ENCODE results near the gene LIM2. TPM values are rescaled to one million over a fixed set of nuclear protein-coding genes. Genes with fewer than 3 reads are reported as not detected.

The LIM2 gene
- total and polyA plus RNA-seq, 2 experiments from 2014 or later = not detected

DNA sequence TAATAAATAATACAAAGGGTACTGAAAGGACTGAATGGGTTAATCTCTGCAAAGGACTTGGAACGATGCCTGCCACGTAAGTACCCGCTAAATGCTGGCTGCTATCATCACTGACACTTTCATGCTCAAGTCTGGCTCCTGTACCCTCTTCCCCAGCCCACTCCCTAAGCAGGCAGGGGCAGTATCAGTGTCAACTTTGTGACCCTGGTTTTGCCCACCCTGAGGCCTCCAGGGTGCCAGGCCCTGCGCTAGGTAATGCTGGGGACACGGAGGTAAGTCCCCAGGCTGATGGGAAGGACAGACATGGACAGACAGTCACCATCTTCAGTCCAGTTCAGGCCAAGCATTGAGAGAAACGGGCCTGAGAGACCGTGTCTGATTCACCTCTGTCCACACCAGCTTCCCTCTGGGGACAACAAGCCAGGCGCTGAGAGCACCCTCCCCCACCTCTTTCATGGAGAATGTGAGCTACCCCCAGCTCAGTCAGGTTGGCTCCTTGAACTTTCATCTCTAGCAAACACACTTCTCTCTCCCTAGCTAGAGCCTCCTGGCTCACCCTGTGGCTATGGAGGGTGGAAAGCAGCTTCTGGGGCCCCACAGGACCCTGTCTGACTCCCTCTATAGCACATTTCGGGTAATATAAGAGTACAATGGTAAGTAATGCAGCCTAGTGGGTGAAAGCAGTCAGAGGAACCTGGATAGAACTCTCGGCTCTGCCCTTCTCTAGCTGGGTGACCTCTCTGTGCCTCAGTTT lies 22.4 kb downstream of the LIM2 start:
- H3K4me1 Mint-ChIP-seq = peaks cover 25% of the 10 kb centered on the region
- no peaks in the 10 kb centered on the region; the same call in 1 of the 2 replicates for H3F3A ChIP-seq (replicated peaks; ENCODE audit: low read depth)
- peaks cover 15% of the 10 kb centered on the region for H3K27me3 Mint-ChIP-seq (ENCODE audit: insufficient read depth, low read depth, poor library complexity)
- H3K27ac Mint-ChIP-seq = peak overlapping the region; percentile 87
- H2AFZ ChIP-seq = peak overlapping the region; percentile 94; the same call in 1 of the 2 replicates
- DNase-seq (ENCODE audit: low spot score) (peak; percentile 39), ATAC-seq (no peak)
- no peaks in the 10 kb centered on the region for H4K20me1 ChIP-seq (replicated peaks; ENCODE audit: insufficient read depth)
- no peaks in the 10 kb centered on the region for H3K9me2 ChIP-seq (ENCODE audit: insufficient read depth)
- TF ChIP-seq, protein P1, sequence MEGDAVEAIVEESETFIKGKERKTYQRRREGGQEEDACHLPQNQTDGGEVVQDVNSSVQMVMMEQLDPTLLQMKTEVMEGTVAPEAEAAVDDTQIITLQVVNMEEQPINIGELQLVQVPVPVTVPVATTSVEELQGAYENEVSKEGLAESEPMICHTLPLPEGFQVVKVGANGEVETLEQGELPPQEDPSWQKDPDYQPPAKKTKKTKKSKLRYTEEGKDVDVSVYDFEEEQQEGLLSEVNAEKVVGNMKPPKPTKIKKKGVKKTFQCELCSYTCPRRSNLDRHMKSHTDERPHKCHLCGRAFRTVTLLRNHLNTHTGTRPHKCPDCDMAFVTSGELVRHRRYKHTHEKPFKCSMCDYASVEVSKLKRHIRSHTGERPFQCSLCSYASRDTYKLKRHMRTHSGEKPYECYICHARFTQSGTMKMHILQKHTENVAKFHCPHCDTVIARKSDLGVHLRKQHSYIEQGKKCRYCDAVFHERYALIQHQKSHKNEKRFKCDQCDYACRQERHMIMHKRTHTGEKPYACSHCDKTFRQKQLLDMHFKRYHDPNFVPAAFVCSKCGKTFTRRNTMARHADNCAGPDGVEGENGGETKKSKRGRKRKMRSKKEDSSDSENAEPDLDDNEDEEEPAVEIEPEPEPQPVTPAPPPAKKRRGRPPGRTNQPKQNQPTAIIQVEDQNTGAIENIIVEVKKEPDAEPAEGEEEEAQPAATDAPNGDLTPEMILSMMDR (conservative IDR thresholded peaks at IDR 0.05; ENCODE audit: low read depth in 2 of 2) = no peak
- TF ChIP-seq ZNF114 (CRISPR knock-in tag; IDR thresholded peaks at IDR 0.05) (no peak), EZH2 (IDR thresholded peaks at IDR 0.05; ENCODE audit: low read depth, unreplicated experiment) (no peak), NANOG (IDR thresholded peaks at IDR 0.05; ENCODE audit: borderline replicate concordance) (no peak), STAT1 (IDR thresholded peaks at IDR 0.05; ENCODE audit: unreplicated experiment) (no peak), POLR2AphosphoS5 (IDR thresholded peaks at IDR 0.05; ENCODE audit: low read depth) (no peak), ZNF331 (CRISPR knock-in tag; IDR thresholded peaks at IDR 0.05; ENCODE audit: low read depth) (no peak), EZH2phosphoT487 (IDR thresholded peaks at IDR 0.05; ENCODE audit: unreplicated experiment) (no peak), JUNB (IDR thresholded peaks at IDR 0.05; ENCODE audit: unreplicated experiment) (no peak), CREB1 (CRISPR knock-in tag; IDR thresholded peaks at IDR 0.05; ENCODE audit: low read depth) (no peak)
- TF ChIP-seq, protein P2, sequence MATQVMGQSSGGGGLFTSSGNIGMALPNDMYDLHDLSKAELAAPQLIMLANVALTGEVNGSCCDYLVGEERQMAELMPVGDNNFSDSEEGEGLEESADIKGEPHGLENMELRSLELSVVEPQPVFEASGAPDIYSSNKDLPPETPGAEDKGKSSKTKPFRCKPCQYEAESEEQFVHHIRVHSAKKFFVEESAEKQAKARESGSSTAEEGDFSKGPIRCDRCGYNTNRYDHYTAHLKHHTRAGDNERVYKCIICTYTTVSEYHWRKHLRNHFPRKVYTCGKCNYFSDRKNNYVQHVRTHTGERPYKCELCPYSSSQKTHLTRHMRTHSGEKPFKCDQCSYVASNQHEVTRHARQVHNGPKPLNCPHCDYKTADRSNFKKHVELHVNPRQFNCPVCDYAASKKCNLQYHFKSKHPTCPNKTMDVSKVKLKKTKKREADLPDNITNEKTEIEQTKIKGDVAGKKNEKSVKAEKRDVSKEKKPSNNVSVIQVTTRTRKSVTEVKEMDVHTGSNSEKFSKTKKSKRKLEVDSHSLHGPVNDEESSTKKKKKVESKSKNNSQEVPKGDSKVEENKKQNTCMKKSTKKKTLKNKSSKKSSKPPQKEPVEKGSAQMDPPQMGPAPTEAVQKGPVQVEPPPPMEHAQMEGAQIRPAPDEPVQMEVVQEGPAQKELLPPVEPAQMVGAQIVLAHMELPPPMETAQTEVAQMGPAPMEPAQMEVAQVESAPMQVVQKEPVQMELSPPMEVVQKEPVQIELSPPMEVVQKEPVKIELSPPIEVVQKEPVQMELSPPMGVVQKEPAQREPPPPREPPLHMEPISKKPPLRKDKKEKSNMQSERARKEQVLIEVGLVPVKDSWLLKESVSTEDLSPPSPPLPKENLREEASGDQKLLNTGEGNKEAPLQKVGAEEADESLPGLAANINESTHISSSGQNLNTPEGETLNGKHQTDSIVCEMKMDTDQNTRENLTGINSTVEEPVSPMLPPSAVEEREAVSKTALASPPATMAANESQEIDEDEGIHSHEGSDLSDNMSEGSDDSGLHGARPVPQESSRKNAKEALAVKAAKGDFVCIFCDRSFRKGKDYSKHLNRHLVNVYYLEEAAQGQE (IDR thresholded peaks at IDR 0.05; ENCODE audit: unreplicated experiment) = no peak
- TF ChIP-seq, protein P3, sequence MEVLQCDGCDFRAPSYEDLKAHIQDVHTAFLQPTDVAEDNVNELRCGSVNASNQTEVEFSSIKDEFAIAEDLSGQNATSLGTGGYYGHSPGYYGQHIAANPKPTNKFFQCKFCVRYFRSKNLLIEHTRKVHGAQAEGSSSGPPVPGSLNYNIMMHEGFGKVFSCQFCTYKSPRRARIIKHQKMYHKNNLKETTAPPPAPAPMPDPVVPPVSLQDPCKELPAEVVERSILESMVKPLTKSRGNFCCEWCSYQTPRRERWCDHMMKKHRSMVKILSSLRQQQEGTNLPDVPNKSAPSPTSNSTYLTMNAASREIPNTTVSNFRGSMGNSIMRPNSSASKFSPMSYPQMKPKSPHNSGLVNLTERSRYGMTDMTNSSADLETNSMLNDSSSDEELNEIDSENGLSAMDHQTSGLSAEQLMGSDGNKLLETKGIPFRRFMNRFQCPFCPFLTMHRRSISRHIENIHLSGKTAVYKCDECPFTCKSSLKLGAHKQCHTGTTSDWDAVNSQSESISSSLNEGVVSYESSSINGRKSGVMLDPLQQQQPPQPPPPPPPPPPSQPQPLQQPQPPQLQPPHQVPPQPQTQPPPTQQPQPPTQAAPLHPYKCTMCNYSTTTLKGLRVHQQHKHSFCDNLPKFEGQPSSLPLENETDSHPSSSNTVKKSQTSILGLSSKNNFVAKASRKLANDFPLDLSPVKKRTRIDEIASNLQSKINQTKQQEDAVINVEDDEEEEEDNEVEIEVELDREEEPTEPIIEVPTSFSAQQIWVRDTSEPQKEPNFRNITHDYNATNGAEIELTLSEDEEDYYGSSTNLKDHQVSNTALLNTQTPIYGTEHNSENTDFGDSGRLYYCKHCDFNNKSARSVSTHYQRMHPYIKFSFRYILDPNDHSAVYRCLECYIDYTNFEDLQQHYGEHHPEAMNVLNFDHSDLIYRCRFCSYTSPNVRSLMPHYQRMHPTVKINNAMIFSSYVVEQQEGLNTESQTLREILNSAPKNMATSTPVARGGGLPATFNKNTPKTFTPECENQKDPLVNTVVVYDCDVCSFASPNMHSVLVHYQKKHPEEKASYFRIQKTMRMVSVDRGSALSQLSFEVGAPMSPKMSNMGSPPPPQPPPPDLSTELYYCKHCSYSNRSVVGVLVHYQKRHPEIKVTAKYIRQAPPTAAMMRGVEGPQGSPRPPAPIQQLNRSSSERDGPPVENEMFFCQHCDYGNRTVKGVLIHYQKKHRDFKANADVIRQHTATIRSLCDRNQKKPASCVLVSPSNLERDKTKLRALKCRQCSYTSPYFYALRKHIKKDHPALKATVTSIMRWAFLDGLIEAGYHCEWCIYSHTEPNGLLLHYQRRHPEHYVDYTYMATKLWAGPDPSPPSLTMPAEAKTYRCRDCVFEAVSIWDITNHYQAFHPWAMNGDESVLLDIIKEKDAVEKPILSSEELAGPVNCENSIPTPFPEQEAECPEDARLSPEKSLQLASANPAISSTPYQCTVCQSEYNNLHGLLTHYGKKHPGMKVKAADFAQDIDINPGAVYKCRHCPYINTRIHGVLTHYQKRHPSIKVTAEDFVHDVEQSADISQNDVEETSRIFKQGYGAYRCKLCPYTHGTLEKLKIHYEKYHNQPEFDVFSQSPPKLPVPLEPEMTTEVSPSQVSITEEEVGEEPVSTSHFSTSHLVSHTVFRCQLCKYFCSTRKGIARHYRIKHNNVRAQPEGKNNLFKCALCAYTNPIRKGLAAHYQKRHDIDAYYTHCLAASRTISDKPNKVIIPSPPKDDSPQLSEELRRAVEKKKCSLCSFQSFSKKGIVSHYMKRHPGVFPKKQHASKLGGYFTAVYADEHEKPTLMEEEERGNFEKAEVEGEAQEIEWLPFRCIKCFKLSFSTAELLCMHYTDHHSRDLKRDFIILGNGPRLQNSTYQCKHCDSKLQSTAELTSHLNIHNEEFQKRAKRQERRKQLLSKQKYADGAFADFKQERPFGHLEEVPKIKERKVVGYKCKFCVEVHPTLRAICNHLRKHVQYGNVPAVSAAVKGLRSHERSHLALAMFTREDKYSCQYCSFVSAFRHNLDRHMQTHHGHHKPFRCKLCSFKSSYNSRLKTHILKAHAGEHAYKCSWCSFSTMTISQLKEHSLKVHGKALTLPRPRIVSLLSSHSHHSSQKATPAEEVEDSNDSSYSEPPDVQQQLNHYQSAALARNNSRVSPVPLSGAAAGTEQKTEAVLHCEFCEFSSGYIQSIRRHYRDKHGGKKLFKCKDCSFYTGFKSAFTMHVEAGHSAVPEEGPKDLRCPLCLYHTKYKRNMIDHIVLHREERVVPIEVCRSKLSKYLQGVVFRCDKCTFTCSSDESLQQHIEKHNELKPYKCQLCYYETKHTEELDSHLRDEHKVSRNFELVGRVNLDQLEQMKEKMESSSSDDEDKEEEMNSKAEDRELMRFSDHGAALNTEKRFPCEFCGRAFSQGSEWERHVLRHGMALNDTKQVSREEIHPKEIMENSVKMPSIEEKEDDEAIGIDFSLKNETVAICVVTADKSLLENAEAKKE (CRISPR knock-in tag; IDR thresholded peaks at IDR 0.05) = no peak
- TF ChIP-seq, protein P4, sequence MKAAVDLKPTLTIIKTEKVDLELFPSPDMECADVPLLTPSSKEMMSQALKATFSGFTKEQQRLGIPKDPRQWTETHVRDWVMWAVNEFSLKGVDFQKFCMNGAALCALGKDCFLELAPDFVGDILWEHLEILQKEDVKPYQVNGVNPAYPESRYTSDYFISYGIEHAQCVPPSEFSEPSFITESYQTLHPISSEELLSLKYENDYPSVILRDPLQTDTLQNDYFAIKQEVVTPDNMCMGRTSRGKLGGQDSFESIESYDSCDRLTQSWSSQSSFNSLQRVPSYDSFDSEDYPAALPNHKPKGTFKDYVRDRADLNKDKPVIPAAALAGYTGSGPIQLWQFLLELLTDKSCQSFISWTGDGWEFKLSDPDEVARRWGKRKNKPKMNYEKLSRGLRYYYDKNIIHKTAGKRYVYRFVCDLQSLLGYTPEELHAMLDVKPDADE (IDR thresholded peaks at IDR 0.05) = no peak
- H3K36me3 ChIP-seq (ENCODE audit: insufficient read depth) = no peaks in the 10 kb centered on the region
- H3K27me3 ChIP-seq (ENCODE audit: insufficient read depth) = no peaks in the 10 kb centered on the region
- H3K4me1 ChIP-seq (ENCODE audit: insufficient read depth) = peaks cover 15% of the 10 kb centered on the region; the same call in 1 of the 2 replicates
- H3K36me3 Mint-ChIP-seq (ENCODE audit: low read depth) = no peaks in the 10 kb centered on the region; the same call in 2 of the 3 replicates
- peak overlapping the region; percentile 81 for H3K4me3 ChIP-seq
- no peaks in the 10 kb centered on the region; the same call in 2 of the 3 replicates for H3K9me3 Mint-ChIP-seq
- peak overlapping the region; percentile 98 for H3K4me2 ChIP-seq
- peak overlapping the region; percentile 99 for H3K4me3 Mint-ChIP-seq
- H3K27ac ChIP-seq (ENCODE audit: low read depth) = 0 out of 2 replicates have a peak overlapping the region, but pooled peaks have one; percentile 24
- 0 out of 2 replicates have a peak, but pooled peaks cover 4% of the 10 kb centered on the region for H3K79me2 ChIP-seq (replicated peaks; ENCODE audit: insufficient read depth)
